HG03135 (cell line): ENCODE measurements around the gene GRIP1.
A peak's percentile ranks its signal among the peaks of the same experiment; 100 is the strongest.

ENCODE experiments used
- ATAC-seq: cut with Tn5 transposase; IDR thresholded peaks from one replicate; pipeline ENCODE4 v1.9.1; 2021; ENCODE audit warnings: mild to moderate bottlenecking, moderate library complexity; ENCODE audit not compliant: unreplicated experiment

Gene GRIP1

DNA sequence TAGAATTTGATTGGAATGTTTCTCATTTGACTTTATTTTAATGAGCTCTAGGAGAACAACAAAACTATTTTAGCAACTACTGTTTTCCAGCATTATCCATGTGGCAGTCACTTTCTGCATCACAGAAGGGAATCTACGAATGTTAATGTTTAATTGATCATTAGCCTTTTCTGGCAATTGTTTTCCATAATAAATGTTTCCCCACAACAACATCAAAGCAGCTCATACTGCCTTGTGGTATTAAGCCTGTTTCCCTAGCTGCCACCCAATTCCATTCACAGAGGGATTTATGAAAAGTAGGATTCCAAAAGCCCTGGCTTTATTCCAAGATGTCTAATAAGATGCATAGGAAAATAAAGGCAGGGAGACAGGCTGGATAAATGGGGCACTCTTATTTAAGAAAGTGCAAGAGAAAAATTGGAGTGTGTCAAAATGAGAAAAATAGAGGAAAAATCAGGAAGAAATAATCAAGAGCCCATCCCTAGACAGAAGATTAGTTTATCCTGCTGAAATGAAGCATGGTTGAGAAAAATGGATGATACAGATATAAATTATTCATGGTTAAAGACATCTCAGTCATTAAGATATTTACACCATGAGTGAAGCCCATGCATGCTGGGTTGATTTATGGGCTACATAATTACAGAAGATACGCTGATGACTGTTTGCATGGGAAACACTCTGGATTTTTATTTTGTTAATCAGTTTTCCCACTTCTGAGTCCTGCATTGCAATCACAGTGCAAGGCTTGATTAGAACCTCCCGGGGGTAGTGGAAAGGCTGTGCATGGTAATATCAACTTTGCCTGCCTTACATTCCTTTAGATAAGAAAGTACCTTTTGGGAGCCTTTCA, 196.3 kb downstream of the GRIP1 start:
- ATAC-seq, result no peak

DNA sequence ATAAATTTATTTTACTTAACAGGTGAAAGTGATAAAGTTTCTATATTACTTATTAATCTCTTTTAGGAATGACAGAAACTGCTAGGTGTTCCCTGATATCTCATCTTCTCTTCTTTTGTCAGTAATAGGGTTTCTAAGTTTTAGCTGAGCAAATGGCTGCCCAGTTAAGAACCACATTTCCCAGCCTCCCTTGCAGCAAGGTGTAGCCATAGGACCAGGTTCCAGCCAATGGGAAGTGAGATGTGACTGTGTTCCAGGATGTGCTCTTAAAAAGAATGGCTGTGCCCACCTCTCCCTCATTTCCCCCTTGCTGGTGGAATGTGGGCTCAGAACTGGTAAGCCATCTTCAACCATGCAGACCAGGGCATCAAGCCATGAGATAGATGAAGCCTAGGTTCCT, 210.9 kb downstream of the GRIP1 start:
- ATAC-seq, result no peak

- no peak for ATAC-seq
Measured at GRCh38 chr12:66461331-66461730, 217.5 kb downstream of the GRIP1 start.

- no peak for ATAC-seq
Measured at GRCh38 chr12:66459944-66460482, 218.9 kb downstream of the GRIP1 start.

DNA sequence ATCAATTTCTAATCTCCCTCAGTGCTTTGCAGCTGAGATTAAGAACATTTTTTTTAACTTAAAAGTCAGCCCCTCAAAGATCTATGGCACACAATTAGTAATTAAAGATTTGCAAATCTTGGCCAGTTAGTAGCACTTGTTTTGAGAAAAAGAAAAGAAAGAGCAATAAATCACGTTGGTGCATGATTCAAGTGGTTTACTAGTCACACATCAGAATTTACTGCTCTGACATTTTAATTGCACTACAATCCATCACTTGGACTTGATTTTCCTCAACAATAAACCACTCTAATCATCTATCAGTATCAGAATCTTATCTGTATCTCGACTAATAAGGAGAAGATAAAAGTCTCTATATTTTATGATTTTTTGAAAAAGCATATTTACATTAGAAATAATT, 222.3 kb downstream of the GRIP1 start:
- ATAC-seq, result no peak

GRCh38 chr12:66453844-66454243, 225.0 kb downstream of the GRIP1 start:
- ATAC-seq, result peak; percentile 83

GRCh38 chr12:66453120-66453519, 225.8 kb downstream of the GRIP1 start:
- ATAC-seq, result no peak

DNA sequence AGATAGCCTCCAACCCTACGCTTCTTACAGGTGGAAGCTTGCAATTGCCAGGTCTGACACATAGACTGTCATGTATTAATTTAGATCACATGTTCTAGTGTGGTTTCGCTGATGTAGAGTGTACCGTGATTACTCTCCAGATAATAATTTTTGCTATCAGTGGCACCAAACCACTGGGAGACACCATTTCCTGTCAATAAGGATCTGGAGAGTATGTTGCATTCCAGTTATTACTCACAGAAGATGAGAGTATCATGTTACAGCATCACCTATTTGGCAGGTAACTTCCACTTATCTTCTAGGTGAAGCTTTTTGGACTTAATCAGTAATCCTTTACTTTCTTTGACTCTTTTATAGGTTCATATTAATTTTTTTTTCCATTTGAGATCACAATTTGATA, 229.3 kb downstream of the GRIP1 start:
- no peak for ATAC-seq

- ATAC-seq, result no peak
Measured at GRCh38 chr12:66447643-66448042, 231.2 kb downstream of the GRIP1 start.

GRCh38 chr12:66446276-66446675, 232.6 kb downstream of the GRIP1 start:
- no peak for ATAC-seq

- no peak for ATAC-seq
Measured at GRCh38 chr12:66441905-66442559, 236.8 kb downstream of the GRIP1 start.

- ATAC-seq, result no peak
Measured at GRCh38 chr12:66438601-66439000, 240.3 kb downstream of the GRIP1 start.

- no peak for ATAC-seq
Measured at GRCh38 chr12:66430106-66430505, 248.8 kb downstream of the GRIP1 start.

- ATAC-seq, result no peak
Measured at GRCh38 chr12:66428870-66429269, 250.0 kb downstream of the GRIP1 start.

GRCh38 chr12:66428261-66428660, 250.6 kb downstream of the GRIP1 start:
- ATAC-seq, result no peak

DNA sequence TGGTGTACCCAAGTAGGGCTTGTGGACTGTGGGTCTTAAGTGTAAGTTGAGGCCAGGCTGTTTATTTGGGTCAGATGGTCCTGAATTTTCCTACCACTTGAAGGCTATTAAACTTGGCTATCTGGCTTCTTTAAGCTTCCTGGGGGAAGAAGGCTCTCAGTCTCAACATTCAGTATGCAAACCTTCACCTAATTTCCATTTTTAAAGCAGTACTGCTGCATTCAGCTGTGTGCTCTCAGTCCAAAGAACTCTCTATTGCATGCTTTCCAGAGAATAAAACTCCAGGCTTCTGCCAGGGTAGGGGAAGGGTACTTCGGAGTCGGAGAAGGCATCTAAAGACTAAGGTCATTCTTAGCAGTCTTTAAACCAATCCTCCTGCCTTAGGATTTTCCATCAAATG, 252.2 kb downstream of the GRIP1 start:
- no peak for ATAC-seq

DNA sequence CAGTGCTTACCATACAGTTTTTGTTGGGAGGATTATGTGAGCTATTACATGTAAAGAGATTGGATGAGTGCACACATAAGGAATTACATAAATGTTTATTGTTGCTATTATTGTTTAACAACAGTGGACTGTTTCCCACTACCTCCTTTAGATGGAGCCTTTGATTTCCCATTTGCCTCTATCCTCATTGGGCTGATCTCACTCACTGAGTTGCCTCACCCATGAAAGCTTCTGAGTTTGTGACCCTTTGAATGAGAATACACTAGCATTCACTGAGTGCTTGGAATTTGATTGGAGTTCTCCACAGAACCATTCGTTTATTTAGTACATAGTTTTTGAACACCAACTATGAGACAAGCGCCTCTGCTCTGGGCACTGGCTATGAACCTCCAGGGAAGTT, 255.6 kb downstream of the GRIP1 start:
- ATAC-seq, result no peak

DNA sequence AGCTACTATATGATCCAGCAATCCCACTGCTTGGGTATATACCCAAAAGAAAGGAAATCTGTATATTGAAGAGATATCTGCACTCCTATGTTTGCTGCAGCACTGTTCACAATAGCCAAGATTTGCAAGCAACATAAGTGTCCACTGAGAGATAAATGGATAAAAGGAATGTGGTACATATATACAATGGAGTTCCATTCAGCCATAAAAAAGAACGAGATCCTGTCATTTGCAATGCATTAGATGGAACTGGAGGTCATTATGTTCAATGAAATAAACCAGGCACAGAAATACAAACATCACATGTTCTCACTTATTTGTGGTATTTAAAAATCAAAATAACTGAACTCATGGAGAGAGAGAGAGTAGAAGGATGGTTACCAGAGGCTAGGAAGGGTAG, 260.0 kb downstream of the GRIP1 start:
- ATAC-seq, result no peak

- no peak for ATAC-seq
Measured at GRCh38 chr12:66417217-66417616, 261.7 kb downstream of the GRIP1 start.

DNA sequence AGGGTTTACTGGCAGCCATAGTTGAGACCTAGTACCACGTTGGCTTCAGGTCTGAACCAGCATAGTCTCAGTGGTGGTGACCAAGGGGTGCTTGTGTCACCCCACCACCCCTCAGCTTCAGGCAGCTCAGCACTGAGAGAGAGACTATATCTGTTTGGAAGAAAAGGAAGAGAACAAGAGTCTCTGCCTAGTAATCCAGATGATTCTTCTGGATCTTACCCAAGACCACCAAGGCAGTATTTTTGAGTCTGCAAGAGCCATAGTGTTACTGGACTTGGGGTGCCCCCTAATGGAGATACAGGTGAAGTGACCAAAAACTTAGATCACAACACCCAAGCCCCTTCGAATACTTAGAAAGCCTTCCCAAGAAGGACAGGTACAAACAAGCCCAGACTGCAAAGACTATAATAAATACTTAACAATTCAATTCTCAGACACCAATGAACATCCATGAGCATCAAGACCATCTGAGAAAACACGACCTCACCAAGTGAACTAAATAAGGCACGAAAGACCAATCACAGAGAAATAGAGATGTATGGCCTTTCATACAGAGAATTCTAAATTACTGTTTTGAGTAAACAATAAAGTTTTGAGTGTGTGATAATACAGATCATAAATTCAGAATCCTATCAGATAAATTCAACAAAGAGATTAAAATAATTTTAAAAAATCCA, 269.5 kb downstream of the GRIP1 start:
- no peak for ATAC-seq

GRCh38 chr12:66405395-66405794, 273.5 kb downstream of the GRIP1 start:
- ATAC-seq, result no peak

GRCh38 chr12:66403746-66404145, 275.1 kb downstream of the GRIP1 start:
- no peak for ATAC-seq
